Lower lobe of right lung (tissue), 2 donors: Measurements from ENCODE around the gene PCGF3. TPM values are rescaled to one million over a fixed set of nuclear protein-coding genes. Genes with fewer than 3 reads are reported as not detected.

ENCODE experiments used
- ATAC-seq, 2 donors: fragments of 200-7000 bp; cut with Tn5 transposase; one replicate each; pipeline ENCODE4 v1.9.1; 2020 to 2022; ENCODE audit warnings: mild to moderate bottlenecking in 2 of 2, moderate library complexity in 2 of 2
- DNase-seq: peaks from one replicate; pipeline ENCODE4 v3.0.0-alpha.2; 2020
- H3K27ac ChIP-seq: fragments of 200-600 bp; one replicate; pipeline ENCODE4 v1.8.0; 2022
- H3K27me3 ChIP-seq: fragments of 200-600 bp; one replicate; pipeline ENCODE4 v1.8.0; 2022; ENCODE audit warnings: low read depth
- H3K36me3 ChIP-seq: fragments of 200-600 bp; one replicate; pipeline ENCODE4 v1.8.0; 2022; ENCODE audit warnings: mild to moderate bottlenecking
- H3K4me1 ChIP-seq: fragments of 200-600 bp; one replicate; pipeline ENCODE4 v1.8.0; 2022
- H3K4me3 ChIP-seq: fragments of 200-600 bp; one replicate; pipeline ENCODE4 v1.8.0; 2022; ENCODE audit warnings: mild to moderate bottlenecking
- H3K9me3 ChIP-seq: fragments of 200-600 bp; one replicate; pipeline ENCODE4 v1.8.0; 2022
- intact Hi-C: fragments of 100-400 bp; cut with DNase I; formaldehyde crosslinking; loops from one replicate; pipeline ENCODE4 v1.11.0; 2022
- total RNA-seq: library from RNA; stranded (reverse); fragmentation: NEBNext Ultra II Directional; extraction: Animal tissue kit (Norgen Biotek cat#: 25700); gene quantifications from one replicate; pipeline ENCODE4 v1.2.1, GENCODE V29; 2021
- TF ChIP-seq, protein P1 (sequence below): fragments of 200-600 bp; IDR thresholded peaks from one replicate; pipeline ENCODE4 v1.8.0; 2022; ENCODE audit warnings: antibody characterized with exemption, mild to moderate bottlenecking
- donor health status: DM: no; HTN: yes; CAD: no; lungs with severe emphysema.

The PCGF3 gene
- total RNA-seq, 1 donor from 2014 or later: 44.8 TPM

DNA sequence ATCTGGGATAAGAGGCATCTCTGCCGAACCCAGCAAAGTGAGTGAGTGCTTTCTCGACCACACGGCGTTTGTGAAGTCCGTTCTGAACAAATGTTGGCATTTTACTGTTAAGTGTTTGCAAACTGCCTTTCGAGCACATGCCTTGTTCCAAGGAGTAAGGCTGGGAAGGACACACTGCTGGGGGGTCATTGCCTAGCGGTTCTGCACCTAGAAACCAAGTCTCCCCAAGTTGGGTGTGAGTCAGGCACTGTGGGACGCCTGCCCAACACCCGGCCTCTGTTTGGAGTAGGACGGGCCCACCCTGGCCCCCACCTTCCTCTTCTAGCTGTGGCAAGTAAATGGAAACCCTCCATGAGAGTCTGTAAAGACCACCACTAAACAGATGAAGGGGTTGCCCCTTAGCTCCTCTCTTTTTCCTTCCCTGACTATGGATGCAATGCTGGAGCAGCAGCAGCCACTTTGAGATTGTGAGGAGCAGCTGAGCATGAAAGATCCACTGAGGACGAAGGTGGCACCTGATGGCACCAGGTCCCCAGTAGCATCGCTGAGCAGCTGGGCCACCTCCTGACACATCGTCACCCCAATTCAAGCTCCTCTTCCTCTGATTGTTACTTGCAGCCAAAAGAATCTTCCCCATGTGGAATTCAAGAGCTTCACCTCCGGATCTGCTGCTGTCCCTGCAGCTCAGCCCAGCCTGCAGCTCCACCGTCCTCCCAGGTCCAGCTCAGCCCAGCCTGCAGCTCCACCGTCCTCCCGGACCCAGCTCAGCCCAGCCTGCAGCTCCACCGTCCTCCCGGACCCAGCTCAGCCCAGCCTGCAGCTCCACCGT, 114.0 kb downstream of the PCGF3 start:
- no peak overlapping the region for H3K4me3 ChIP-seq
- TF ChIP-seq, protein P1, sequence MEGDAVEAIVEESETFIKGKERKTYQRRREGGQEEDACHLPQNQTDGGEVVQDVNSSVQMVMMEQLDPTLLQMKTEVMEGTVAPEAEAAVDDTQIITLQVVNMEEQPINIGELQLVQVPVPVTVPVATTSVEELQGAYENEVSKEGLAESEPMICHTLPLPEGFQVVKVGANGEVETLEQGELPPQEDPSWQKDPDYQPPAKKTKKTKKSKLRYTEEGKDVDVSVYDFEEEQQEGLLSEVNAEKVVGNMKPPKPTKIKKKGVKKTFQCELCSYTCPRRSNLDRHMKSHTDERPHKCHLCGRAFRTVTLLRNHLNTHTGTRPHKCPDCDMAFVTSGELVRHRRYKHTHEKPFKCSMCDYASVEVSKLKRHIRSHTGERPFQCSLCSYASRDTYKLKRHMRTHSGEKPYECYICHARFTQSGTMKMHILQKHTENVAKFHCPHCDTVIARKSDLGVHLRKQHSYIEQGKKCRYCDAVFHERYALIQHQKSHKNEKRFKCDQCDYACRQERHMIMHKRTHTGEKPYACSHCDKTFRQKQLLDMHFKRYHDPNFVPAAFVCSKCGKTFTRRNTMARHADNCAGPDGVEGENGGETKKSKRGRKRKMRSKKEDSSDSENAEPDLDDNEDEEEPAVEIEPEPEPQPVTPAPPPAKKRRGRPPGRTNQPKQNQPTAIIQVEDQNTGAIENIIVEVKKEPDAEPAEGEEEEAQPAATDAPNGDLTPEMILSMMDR: no peak
- peaks cover 62% of the 10 kb centered on the region for H3K27me3 ChIP-seq
- no peaks in the 10 kb centered on the region for H3K9me3 ChIP-seq
- ATAC-seq (no peak), DNase-seq (no peak)
- no peaks in the 10 kb centered on the region for H3K4me1 ChIP-seq
- H3K36me3 ChIP-seq: no peaks in the 10 kb centered on the region
- H3K27ac ChIP-seq: no peak overlapping the region
- intact Hi-C loops: no loop called here

Other genes with a start within 250 kb of the PCGF3 start
- gene ZNF721, start 206.7 kb upstream of the PCGF3 start, total RNA-seq: 29.4 TPM
- gene PIGG, start 206.6 kb upstream of the PCGF3 start, total RNA-seq: 53.4 TPM
- not detected for gene TMEM271, start 129.5 kb upstream of the PCGF3 start, total RNA-seq
- gene PDE6B, start 80.3 kb upstream of the PCGF3 start, total RNA-seq: 5.5 TPM
- gene ATP5ME, start 31.6 kb upstream of the PCGF3 start, total RNA-seq: 173 TPM
- 9.7 TPM for gene MYL5, start 31.3 kb upstream of the PCGF3 start, total RNA-seq
- 31.5 TPM for gene SLC49A3, start 16.7 kb upstream of the PCGF3 start, total RNA-seq
- gene CPLX1, start 120.3 kb downstream of the PCGF3 start, total RNA-seq: 3.9 TPM
- 130 TPM for gene GAK, start 226.5 kb downstream of the PCGF3 start, total RNA-seq
- gene TMEM175, start 226.6 kb downstream of the PCGF3 start, total RNA-seq: 45.3 TPM